GM18526 (cell line): ENCODE data around the gene CLCN1.

Experiments used
- POLR2A ChIP-seq: IDR thresholded peaks from 3 replicates; pipeline ENCODE4 v1.6.1; 2011; ENCODE audit not compliant: insufficient read length; ENCODE audit errors: extremely low read depth

CLCN1 gene

GRCh38 chr7:143316492-143316891, 581 bp downstream of the CLCN1 start:
- TF ChIP-seq POLR2A, result no peak

- TF ChIP-seq POLR2A, result no peak
Observed at GRCh38 chr7:143318661-143319060, 2.8 kb downstream of the CLCN1 start.

- no peak for TF ChIP-seq POLR2A
Observed at GRCh38 chr7:143320620-143321019, 4.7 kb downstream of the CLCN1 start.

GRCh38 chr7:143321242-143321641, 5.3 kb downstream of the CLCN1 start:
- no peak for TF ChIP-seq POLR2A

GRCh38 chr7:143321734-143322133, 5.8 kb downstream of the CLCN1 start:
- no peak for TF ChIP-seq POLR2A

GRCh38 chr7:143322760-143323633, 7.1 kb downstream of the CLCN1 start:
- TF ChIP-seq POLR2A, result no peak

- TF ChIP-seq POLR2A, result no peak
Observed at GRCh38 chr7:143323653-143324052, 7.7 kb downstream of the CLCN1 start.

GRCh38 chr7:143325240-143325639, 9.3 kb downstream of the CLCN1 start:
- no peak for TF ChIP-seq POLR2A

- TF ChIP-seq POLR2A, result no peak
Observed at GRCh38 chr7:143327903-143328302, 12.0 kb downstream of the CLCN1 start.

GRCh38 chr7:143329471-143330170, 13.7 kb downstream of the CLCN1 start:
- no peak for TF ChIP-seq POLR2A

- no peak for TF ChIP-seq POLR2A
Observed at GRCh38 chr7:143331179-143331801, 15.4 kb downstream of the CLCN1 start.

GRCh38 chr7:143334244-143334643, 18.3 kb downstream of the CLCN1 start:
- TF ChIP-seq POLR2A, result no peak

- no peak for TF ChIP-seq POLR2A
Observed at GRCh38 chr7:143337216-143337615, 21.3 kb downstream of the CLCN1 start.

GRCh38 chr7:143341842-143342241, 25.9 kb downstream of the CLCN1 start:
- no peak for TF ChIP-seq POLR2A

- no peak for TF ChIP-seq POLR2A
Observed at GRCh38 chr7:143343596-143343995, 27.7 kb downstream of the CLCN1 start.

- TF ChIP-seq POLR2A, result no peak
Observed at GRCh38 chr7:143345428-143345900, 29.6 kb downstream of the CLCN1 start.
